AG04450 (cell line): ENCODE measurements around the gene TCERG1L. TPM values are rescaled to one million over a fixed set of nuclear protein-coding genes. Genes with fewer than 3 reads are reported as not detected.

Experiments
- CTCF ChIA-PET: fragments of 300-600, 350-600 bp; formaldehyde crosslinking; extraction: SDS; loops from one replicate; lab custom pipeline; 2022; ENCODE audit warnings: antibody characterized with exemption, inconsistent platforms; lab: Charles Lee
- POLR2A ChIA-PET: fragments of 350-600 bp; formaldehyde crosslinking; extraction: SDS; loops from one replicate; lab custom pipeline; 2021; ENCODE audit warnings: antibody characterized with exemption, inconsistent platforms; lab: Yijun Ruan, JAX
- DNase-seq: peaks from one replicate; pipeline ENCODE4 v3.0.0-alpha.2; 2011; ENCODE audit warnings: low read depth, low spot score
- H3K27ac ChIP-seq: one replicate; pipeline ENCODE4 v1.5.1; 2012; ENCODE audit warnings: low read depth, low read length, control low read depth
- H3K27me3 ChIP-seq: one replicate; pipeline ENCODE4 v1.6.0; 2012; ENCODE audit warnings: low read length; ENCODE audit not compliant: control insufficient read depth, insufficient read depth
- H3K4me3 ChIP-seq: 2 replicates; pipeline ENCODE4 v1.5.1; 2011; ENCODE audit warnings: mild to moderate bottlenecking, low read depth, low read length, control low read depth
- H3K9me3 ChIP-seq: 2 replicates; pipeline ENCODE4 v1.5.1; 2012; ENCODE audit warnings: low read length; ENCODE audit not compliant: control insufficient read depth, insufficient read depth
- CTCF ChIP-seq: IDR thresholded peaks from 2 replicates; pipeline ENCODE4 v1.5.1; 2011; ENCODE audit warnings: low read depth, low read length, control low read depth, inconsistent platforms
- polyA plus RNA-seq: library from polyadenylated mRNA; depleted of rRNA; stranded (reverse); fragments of >200 nt; gene quantifications from 2 replicates; pipeline ENCODE4 v1.2.3, GENCODE V29; 2011

The TCERG1L gene
- polyA plus RNA-seq, 1 experiment, result not detected

- peaks cover 64% of the 10 kb centered on the region for H3K9me3 ChIP-seq
- no peak overlapping the region for H3K4me3 ChIP-seq
- H3K27me3 ChIP-seq, result no peaks in the 10 kb centered on the region
- no peak overlapping the region for H3K27ac ChIP-seq
- ChIA-PET CTCF (no interaction called here), POLR2A (no interaction called here)
- no peak for TF ChIP-seq CTCF
- DNase-seq, result no peak
Observed at GRCh38 chr10:131231323-131231964, 80.1 kb downstream of the TCERG1L start.

GRCh38 chr10:131230641-131231322 lies 80.7 kb downstream of the TCERG1L start:
- ChIA-PET CTCF (no interaction called here), POLR2A (no interaction called here)
- Histone ChIP-seq H3K4me3 (no peak overlapping the region), H3K27me3 (no peaks in the 10 kb centered on the region), H3K27ac (no peak overlapping the region), H3K9me3 (peaks cover 67% of the 10 kb centered on the region)
- no peak for DNase-seq
- no peak for TF ChIP-seq CTCF

GRCh38 chr10:131230166-131230565 lies 81.4 kb downstream of the TCERG1L start:
- H3K27ac ChIP-seq, result no peak overlapping the region
- no peak overlapping the region for H3K4me3 ChIP-seq
- ChIA-PET CTCF (no interaction called here), POLR2A (no interaction called here)
- H3K9me3 ChIP-seq, result peaks cover 73% of the 10 kb centered on the region
- DNase-seq, result no peak
- no peaks in the 10 kb centered on the region for H3K27me3 ChIP-seq
- TF ChIP-seq CTCF, result no peak

- H3K27me3 ChIP-seq, result no peaks in the 10 kb centered on the region
- H3K27ac ChIP-seq, result no peak overlapping the region
- CTCF ChIA-PET, result no interaction called here
- no peak overlapping the region for H3K4me3 ChIP-seq
- POLR2A ChIA-PET, result no interaction called here
- peaks cover 87% of the 10 kb centered on the region for H3K9me3 ChIP-seq
- no peak for DNase-seq
- TF ChIP-seq CTCF, result no peak
Observed at GRCh38 chr10:131227163-131227740, 84.3 kb downstream of the TCERG1L start.
